GM18951 (cell line): ENCODE measurements around the gene ARHGEF19.

Source experiments
- POLR2A ChIP-seq: IDR thresholded peaks from 4 replicates; pipeline ENCODE4 v1.6.1; 2011; ENCODE audit warnings: mild to moderate bottlenecking; ENCODE audit not compliant: insufficient read length, insufficient read depth; ENCODE audit errors: extremely low read depth
- in situ Hi-C: fragments of 300-500 bp; cut with MboI; formaldehyde crosslinking; loops from one replicate; pipeline ENCODE4 v1.12.0; 2022; ENCODE audit warnings: low sequenced_read_pairs, mixed read lengths, inconsistent platforms; ENCODE audit not compliant: unreplicated experiment

ARHGEF19 gene

GRCh38 chr1:16183765-16184556 is 28.5 kb downstream of the ARHGEF19 start:
- in situ Hi-C loops, result loop anchor here (10.0 to 25.0 kb wide), 2 partner anchors 109 to 372 kb away; partner anchors contain the start of genes FAM131C and UQCRHL
- no peak for TF ChIP-seq POLR2A

DNA sequence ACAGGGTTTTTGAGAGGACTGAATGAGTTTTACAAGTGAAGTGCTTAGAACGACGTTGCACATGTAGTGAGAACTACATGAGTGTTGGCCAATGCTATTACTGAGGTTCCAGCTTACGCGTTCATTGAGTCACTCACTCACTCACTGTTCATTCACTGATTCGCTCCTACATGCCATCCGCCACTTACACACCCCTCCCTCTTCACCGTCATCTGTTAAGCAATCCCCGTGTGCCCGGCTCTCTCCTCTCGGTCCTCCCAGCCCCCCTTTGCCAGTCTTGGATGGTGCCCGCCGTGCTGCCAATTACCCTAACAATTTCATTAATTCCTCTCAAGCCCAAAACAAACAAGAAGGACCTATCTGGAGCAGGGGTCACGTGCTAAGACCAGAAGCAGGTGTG is 29.3 kb downstream of the ARHGEF19 start:
- in situ Hi-C loops, result loop anchor here (10.0 to 25.0 kb wide), 2 partner anchors 108 to 371 kb away; partner anchors contain the start of genes FAM131C and UQCRHL
- no peak for TF ChIP-seq POLR2A

GRCh38 chr1:16181887-16182719 is 30.3 kb downstream of the ARHGEF19 start:
- in situ Hi-C loops, result loop anchor here (10.0 to 25.0 kb wide), 2 partner anchors 107 to 370 kb away; partner anchors contain the start of genes FAM131C and UQCRHL
- TF ChIP-seq POLR2A, result no peak

DNA sequence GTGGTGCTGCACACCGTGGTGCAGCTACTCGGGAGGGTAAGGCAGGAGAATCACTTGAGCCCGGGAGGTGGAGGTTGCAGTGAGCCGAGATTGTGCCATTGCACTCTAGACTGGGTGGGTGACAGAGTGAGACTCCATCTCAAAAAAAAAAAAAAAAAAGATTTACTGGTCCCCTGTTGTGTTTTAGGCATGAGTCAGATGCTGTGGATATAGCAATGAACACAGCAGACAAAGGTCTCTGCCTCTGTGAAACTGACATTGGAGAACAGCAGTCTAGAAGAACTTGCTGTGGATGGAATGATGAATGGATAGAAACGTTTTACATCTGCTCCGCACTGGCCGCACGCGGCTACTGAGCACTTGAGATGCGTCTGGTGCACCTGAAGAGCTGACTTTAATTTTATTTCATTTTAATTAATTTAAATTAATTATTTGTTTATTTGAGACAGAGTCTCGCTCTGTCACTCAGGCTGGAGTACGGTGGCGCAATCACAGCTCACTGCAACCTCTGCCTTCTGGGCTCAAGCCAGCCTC is 32.1 kb downstream of the ARHGEF19 start:
- TF ChIP-seq POLR2A, result no peak
- in situ Hi-C loops, result loop anchor here (10.0 to 25.0 kb wide), 2 partner anchors 106 to 368 kb away; partner anchors contain the start of genes FAM131C and UQCRHL

GRCh38 chr1:16178596-16179497 is 33.6 kb downstream of the ARHGEF19 start:
- in situ Hi-C loops, result loop anchor here (25.0 kb wide), 1 partner anchor 367 kb away; the partner anchor contains the start of gene UQCRHL
- TF ChIP-seq POLR2A, result no peak

DNA sequence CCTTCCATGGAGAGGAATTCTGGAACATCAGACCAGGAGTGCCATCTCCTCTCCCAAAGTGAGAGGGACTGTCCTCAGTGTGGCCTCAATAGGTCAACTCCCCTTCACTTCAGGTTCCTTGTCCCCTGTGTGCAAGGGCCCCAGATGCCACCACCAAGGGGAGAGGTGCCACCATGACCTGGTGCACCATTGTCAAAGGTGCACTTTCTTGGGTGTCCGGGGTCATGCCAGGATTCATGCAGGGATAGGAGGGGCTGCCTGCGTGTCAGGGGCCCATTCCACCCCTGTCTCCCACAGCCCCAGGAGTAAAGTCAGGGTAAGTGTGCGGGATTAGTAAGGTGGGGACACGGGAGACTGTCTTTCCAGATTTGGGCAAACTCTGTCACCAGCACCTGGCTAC is 35.1 kb downstream of the ARHGEF19 start:
- no peak for TF ChIP-seq POLR2A
- in situ Hi-C loops, result loop anchor here (25.0 kb wide), 1 partner anchor 365 kb away; the partner anchor contains the start of gene UQCRHL

DNA sequence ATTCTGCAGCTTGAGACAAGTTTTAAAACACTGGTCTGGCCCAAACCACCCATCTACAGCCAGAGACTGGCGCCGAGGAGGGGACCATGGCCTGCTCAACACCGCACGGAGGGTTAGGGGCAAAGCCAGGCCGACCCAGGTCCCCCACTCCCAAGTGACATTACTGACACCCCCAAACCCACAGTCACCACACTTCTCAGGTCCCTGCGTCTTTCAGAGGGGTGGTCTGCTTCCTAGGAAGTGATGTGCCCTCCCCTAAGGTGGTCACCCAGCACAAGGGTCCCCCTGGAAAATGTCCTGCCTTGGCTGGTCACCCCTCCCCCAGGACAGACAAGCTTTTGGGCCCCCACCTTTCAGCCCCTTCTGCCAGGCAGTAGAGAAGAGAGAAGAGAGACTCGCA is 35.8 kb downstream of the ARHGEF19 start:
- no peak for TF ChIP-seq POLR2A
- in situ Hi-C loops, result loop anchor here (25.0 kb wide), 1 partner anchor 364 kb away; the partner anchor contains the start of gene UQCRHL

- in situ Hi-C loops, result loop anchor here (25.0 kb wide), 1 partner anchor 364 kb away; the partner anchor contains the start of gene UQCRHL
These were observed 36.6 kb downstream of the ARHGEF19 start for GRCh38 chr1:16175610-16176553.

GRCh38 chr1:16174886-16175598 is 37.4 kb downstream of the ARHGEF19 start:
- no peak for TF ChIP-seq POLR2A
- in situ Hi-C loops, result loop anchor here (25.0 kb wide), 1 partner anchor 363 kb away; the partner anchor contains the start of gene UQCRHL

More at GRCh38 chr1:16175610-16176553, 36.6 kb downstream of the ARHGEF19 start:
- TF ChIP-seq POLR2A, result no peak

- TF ChIP-seq POLR2A, result no peak
- in situ Hi-C loops, result no loop called here
These were observed 38.1 kb downstream of the ARHGEF19 start for GRCh38 chr1:16174261-16174868.
